Parathyroid adenoma (tissue), 2 donors: ENCODE measurements around the gene GRM8.

ENCODE experiments used
- H2AFZ ChIP-seq: fragments of 300-600 bp; sonication (generic); one replicate; pipeline ENCODE4 v1.7.0; 2017; ENCODE audit warnings: antibody characterized with exemption, mild to moderate bottlenecking
- H3K27ac ChIP-seq: fragments of 300-600 bp; sonication (generic); one replicate; pipeline ENCODE4 v1.7.0; 2017
- H3K27me3 ChIP-seq: fragments of 300-600 bp; sonication (generic); one replicate; pipeline ENCODE4 v1.7.0; 2017; ENCODE audit warnings: low read length; ENCODE audit not compliant: control insufficient read depth, insufficient read depth
- H3K36me3 ChIP-seq: fragments of 300-600 bp; sonication (generic); one replicate; pipeline ENCODE4 v1.7.0; 2017; ENCODE audit warnings: low read length; ENCODE audit not compliant: control insufficient read depth, insufficient read depth
- H3K4me1 ChIP-seq: fragments of 300-600 bp; sonication (generic); one replicate; pipeline ENCODE4 v1.7.0; 2017; ENCODE audit warnings: control low read depth
- H3K4me2 ChIP-seq: fragments of 300-600 bp; sonication (generic); one replicate; pipeline ENCODE4 v1.7.0; 2017; ENCODE audit warnings: low read length
- H3K4me3 ChIP-seq: fragments of 300-600 bp; sonication (generic); one replicate; pipeline ENCODE4 v1.7.0; 2017; ENCODE audit warnings: low read depth, low read length
- H3K79me2 ChIP-seq: fragments of 300-600 bp; sonication (generic); one replicate; pipeline ENCODE4 v1.7.0; 2017; ENCODE audit warnings: control low read depth
- H3K9ac ChIP-seq: fragments of 300-600 bp; sonication (generic); one replicate; pipeline ENCODE4 v1.7.0; 2017; ENCODE audit warnings: mild to moderate bottlenecking
- H3K9me3 ChIP-seq: fragments of 300-600 bp; sonication (generic); one replicate; pipeline ENCODE4 v1.7.0; 2017; ENCODE audit warnings: low read length; ENCODE audit not compliant: control insufficient read depth
- TF ChIP-seq, protein P1 (sequence below): fragments of 300-600 bp; sonication (generic); IDR thresholded peaks from one replicate; pipeline ENCODE4 v1.7.0; 2017; ENCODE audit warnings: antibody characterized with exemption, mild to moderate bottlenecking
- donor health status: primary hyperparathyroidism.

GRM8 gene

DNA sequence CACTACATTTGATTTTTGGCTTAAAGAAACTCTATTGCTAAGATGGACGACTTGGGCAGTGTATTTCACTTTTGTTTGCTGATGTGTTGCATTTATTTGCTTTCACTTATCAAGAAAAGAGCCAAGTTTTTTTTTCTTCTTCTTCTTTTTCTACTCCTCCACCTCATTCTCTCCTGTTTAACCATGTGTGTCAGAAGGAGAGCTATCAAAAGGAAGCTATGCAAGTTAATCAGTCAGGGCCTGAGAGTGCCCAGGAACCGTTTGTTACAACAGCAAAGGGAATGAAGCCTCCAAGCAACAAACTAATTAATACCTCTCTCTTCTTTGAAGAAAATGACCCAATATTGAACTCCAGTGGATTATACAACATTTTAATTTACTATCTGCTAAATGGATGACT is 299.3 kb downstream of the GRM8 start:
- no peaks in the 10 kb centered on the region for H3K27me3 ChIP-seq
- H3K9ac ChIP-seq, result no peak overlapping the region
- no peak overlapping the region for H3K4me2 ChIP-seq
- H2AFZ ChIP-seq, result no peak overlapping the region
- TF ChIP-seq, protein P1, sequence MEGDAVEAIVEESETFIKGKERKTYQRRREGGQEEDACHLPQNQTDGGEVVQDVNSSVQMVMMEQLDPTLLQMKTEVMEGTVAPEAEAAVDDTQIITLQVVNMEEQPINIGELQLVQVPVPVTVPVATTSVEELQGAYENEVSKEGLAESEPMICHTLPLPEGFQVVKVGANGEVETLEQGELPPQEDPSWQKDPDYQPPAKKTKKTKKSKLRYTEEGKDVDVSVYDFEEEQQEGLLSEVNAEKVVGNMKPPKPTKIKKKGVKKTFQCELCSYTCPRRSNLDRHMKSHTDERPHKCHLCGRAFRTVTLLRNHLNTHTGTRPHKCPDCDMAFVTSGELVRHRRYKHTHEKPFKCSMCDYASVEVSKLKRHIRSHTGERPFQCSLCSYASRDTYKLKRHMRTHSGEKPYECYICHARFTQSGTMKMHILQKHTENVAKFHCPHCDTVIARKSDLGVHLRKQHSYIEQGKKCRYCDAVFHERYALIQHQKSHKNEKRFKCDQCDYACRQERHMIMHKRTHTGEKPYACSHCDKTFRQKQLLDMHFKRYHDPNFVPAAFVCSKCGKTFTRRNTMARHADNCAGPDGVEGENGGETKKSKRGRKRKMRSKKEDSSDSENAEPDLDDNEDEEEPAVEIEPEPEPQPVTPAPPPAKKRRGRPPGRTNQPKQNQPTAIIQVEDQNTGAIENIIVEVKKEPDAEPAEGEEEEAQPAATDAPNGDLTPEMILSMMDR, result no peak
- no peaks in the 10 kb centered on the region for H3K36me3 ChIP-seq
- H3K4me1 ChIP-seq, result no peaks in the 10 kb centered on the region
- no peak overlapping the region for H3K27ac ChIP-seq
- no peak overlapping the region for H3K4me3 ChIP-seq
- H3K9me3 ChIP-seq, result no peaks in the 10 kb centered on the region
- H3K79me2 ChIP-seq, result no peaks in the 10 kb centered on the region

DNA sequence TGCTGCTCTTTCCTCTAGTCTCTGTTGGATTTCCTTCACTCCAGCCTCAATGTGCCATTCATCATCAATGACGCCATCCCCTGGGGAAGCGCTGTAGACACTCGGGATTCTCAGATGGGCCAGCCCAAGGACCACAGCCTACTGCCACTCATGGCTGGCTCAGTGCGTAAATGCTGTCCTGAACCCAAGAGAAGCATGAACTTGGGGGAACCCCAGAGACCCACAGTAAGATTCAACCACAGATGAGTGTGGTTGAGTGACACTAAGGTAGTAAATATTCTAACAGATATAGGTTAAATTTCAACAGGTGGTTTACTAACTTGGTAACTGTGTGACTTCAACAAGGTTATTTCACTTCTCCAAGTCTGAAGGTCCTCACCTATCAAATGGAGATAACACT is 304.1 kb downstream of the GRM8 start:
- H3K9ac ChIP-seq, result no peak overlapping the region
- H3K4me3 ChIP-seq, result no peak overlapping the region
- no peaks in the 10 kb centered on the region for H3K36me3 ChIP-seq
- H2AFZ ChIP-seq, result no peak overlapping the region
- H3K9me3 ChIP-seq, result no peaks in the 10 kb centered on the region
- TF ChIP-seq, protein P1, result no peak
- H3K27me3 ChIP-seq, result no peaks in the 10 kb centered on the region
- no peak overlapping the region for H3K4me2 ChIP-seq
- H3K4me1 ChIP-seq, result no peaks in the 10 kb centered on the region
- H3K79me2 ChIP-seq, result no peaks in the 10 kb centered on the region
- no peak overlapping the region for H3K27ac ChIP-seq

DNA sequence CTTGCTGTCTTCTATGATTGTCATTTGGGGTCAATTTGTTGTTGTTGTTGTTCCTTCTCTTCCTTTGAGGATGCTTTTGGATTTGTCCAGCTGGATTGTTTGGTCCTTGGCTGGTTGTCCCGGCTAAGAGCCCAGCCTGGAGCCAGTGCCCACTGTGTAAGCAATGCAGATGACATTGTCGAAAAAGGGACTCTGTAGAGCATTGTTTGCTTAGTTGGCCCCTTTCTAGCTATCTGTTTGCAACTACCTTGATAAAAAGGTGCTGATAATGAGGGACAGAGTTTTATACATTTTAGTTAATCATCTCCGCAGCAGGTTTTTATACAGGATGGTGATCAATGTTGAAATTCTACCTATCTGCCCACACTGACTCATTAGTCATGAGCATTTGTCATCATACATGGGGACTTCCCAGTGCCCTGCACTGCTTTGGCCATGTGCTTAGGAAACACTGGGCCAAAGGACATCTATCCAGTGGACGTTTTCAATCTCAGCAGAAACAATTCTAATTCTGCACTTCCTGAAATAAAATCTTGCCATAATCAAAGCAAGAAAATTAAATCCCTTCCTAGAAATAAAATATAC is 311.9 kb downstream of the GRM8 start:
- Histone ChIP-seq H3K27ac (no peak overlapping the region), H3K9me3 (no peaks in the 10 kb centered on the region), H3K4me2 (no peak overlapping the region), H3K36me3 (no peaks in the 10 kb centered on the region), H3K4me3 (no peak overlapping the region), H3K27me3 (no peaks in the 10 kb centered on the region), H3K79me2 (no peaks in the 10 kb centered on the region), H2AFZ (no peak overlapping the region), H3K9ac (no peak overlapping the region), H3K4me1 (no peaks in the 10 kb centered on the region)
- TF ChIP-seq, protein P1, result no peak

DNA sequence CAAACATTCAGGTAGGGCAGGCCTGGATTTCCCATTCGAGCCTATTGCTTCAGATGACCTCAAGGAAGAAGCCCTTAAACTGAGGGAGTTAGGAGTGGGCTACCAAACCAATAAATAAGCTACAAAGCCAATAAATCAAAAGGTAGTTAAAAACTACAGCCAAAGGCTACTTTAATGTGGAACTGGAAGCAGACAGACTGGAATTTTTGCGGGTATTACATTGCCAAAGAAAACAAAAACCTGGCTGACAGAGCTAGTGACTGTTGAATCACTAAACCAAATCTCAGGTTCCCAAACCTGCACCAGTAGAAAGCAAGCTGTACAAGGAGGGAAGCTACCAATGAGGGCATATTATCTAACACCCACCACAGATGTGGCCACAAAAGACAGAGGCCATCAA is 315.6 kb downstream of the GRM8 start:
- no peak overlapping the region for H3K27ac ChIP-seq
- H3K79me2 ChIP-seq, result no peaks in the 10 kb centered on the region
- H2AFZ ChIP-seq, result no peak overlapping the region
- H3K27me3 ChIP-seq, result no peaks in the 10 kb centered on the region
- no peak overlapping the region for H3K9ac ChIP-seq
- H3K4me1 ChIP-seq, result no peaks in the 10 kb centered on the region
- no peaks in the 10 kb centered on the region for H3K9me3 ChIP-seq
- H3K4me3 ChIP-seq, result no peak overlapping the region
- TF ChIP-seq, protein P1, result no peak
- no peaks in the 10 kb centered on the region for H3K36me3 ChIP-seq
- no peak overlapping the region for H3K4me2 ChIP-seq

DNA sequence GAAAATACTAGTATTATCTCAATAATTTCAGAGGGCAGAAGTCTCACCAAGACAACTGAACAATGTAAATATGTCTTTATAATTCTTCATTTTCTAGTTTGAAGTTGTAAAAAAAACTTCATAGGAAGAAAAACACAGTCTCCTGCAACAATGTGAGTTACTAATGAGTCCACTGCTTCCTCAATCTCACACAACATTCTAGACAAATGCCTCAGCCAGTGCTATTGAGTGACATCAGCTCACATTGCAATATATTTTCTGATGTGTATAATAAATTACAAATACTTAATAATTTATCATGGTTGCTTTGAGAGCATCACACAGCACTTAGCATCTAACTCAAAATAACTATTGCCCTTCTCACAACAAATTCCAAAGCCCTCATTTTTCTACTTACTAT is 321.2 kb downstream of the GRM8 start:
- H2AFZ ChIP-seq, result no peak overlapping the region
- H3K36me3 ChIP-seq, result no peaks in the 10 kb centered on the region
- no peaks in the 10 kb centered on the region for H3K4me1 ChIP-seq
- H3K79me2 ChIP-seq, result no peaks in the 10 kb centered on the region
- H3K27ac ChIP-seq, result no peak overlapping the region
- H3K9me3 ChIP-seq, result no peaks in the 10 kb centered on the region
- H3K4me2 ChIP-seq, result no peak overlapping the region
- TF ChIP-seq, protein P1, result no peak
- H3K9ac ChIP-seq, result no peak overlapping the region
- no peaks in the 10 kb centered on the region for H3K27me3 ChIP-seq
- no peak overlapping the region for H3K4me3 ChIP-seq
